PFSK-1 (cell line): ENCODE data around the gene TMOD2.

ENCODE experiments used
- POLR2AphosphoS5 ChIP-seq: IDR thresholded peaks from 2 replicates; pipeline ENCODE4 v1.6.1; 2012; ENCODE audit warnings: low read depth, mild to moderate bottlenecking, control low read depth, low read length, moderate library complexity
- SIN3A ChIP-seq: IDR thresholded peaks from 2 replicates; pipeline ENCODE4 v1.6.1; 2012; ENCODE audit warnings: mild to moderate bottlenecking, low read length, moderate library complexity, borderline replicate concordance; ENCODE audit not compliant: insufficient read depth
- TAF1 ChIP-seq: IDR thresholded peaks from 2 replicates; pipeline ENCODE4 v1.6.1; 2012; ENCODE audit warnings: low read length, control low read depth, borderline replicate concordance; ENCODE audit not compliant: insufficient read depth
- TF ChIP-seq, protein P1 (sequence below), 2 experiments: IDR thresholded peaks; 2 replicates each; pipeline versions ENCODE4 v1.6.1 to v1.8.0; 2011 to 2012; ENCODE audit warnings: low read depth in 2 of 2, low read length in 2 of 2, control low read depth in 1 of 2, inconsistent platforms in 1 of 2, mild to moderate bottlenecking in 1 of 2, moderate library complexity in 1 of 2; ENCODE audit not compliant: insufficient read depth in 1 of 2

DNA sequence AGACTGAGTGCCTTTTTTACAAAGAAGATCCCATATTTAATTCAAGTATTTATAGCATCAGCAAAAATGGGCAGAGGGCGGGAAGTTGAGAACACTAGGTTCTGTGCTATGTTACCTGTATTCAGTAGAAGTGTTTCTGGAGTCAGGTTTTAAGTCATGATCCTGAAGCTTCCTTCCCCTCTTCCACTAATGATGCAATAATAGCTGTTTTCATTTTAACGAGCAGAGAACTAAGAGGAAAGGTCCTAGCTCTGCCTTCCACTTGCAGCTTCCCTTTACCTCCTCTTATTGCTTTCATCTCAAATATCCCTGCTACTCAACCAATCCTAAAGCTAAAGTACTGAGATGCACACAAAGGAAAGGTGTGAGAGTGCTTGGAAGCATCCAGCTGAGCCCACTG, 61.2 kb downstream of the TMOD2 start:
- no peak for TF ChIP-seq POLR2AphosphoS5
- TF ChIP-seq, protein P1, sequence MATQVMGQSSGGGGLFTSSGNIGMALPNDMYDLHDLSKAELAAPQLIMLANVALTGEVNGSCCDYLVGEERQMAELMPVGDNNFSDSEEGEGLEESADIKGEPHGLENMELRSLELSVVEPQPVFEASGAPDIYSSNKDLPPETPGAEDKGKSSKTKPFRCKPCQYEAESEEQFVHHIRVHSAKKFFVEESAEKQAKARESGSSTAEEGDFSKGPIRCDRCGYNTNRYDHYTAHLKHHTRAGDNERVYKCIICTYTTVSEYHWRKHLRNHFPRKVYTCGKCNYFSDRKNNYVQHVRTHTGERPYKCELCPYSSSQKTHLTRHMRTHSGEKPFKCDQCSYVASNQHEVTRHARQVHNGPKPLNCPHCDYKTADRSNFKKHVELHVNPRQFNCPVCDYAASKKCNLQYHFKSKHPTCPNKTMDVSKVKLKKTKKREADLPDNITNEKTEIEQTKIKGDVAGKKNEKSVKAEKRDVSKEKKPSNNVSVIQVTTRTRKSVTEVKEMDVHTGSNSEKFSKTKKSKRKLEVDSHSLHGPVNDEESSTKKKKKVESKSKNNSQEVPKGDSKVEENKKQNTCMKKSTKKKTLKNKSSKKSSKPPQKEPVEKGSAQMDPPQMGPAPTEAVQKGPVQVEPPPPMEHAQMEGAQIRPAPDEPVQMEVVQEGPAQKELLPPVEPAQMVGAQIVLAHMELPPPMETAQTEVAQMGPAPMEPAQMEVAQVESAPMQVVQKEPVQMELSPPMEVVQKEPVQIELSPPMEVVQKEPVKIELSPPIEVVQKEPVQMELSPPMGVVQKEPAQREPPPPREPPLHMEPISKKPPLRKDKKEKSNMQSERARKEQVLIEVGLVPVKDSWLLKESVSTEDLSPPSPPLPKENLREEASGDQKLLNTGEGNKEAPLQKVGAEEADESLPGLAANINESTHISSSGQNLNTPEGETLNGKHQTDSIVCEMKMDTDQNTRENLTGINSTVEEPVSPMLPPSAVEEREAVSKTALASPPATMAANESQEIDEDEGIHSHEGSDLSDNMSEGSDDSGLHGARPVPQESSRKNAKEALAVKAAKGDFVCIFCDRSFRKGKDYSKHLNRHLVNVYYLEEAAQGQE (IDR thresholded peaks at IDR 0.05; ENCODE audit: insufficient read depth in 1 of 2, low read depth in 2 of 2, low read length in 2 of 2), result no peak
- no peak for TF ChIP-seq TAF1
- TF ChIP-seq SIN3A, result no peak
